Activated T-helper 1 cell treated with Interleukin-2 at 50 U/mL for 16 hours (primary cell): ENCODE measurements around the gene ALDH1A2.
"Not testable (repeated sequence)": the region's sequence is repeated elsewhere in the genome, so short reads cannot be mapped to it uniquely, and the experiment has no call there.

Experiments
- DNase-seq: peaks from one replicate; pipeline ENCODE4 v3.0.0-alpha.2; 2020; ENCODE audit warnings: low read depth

Gene ALDH1A2

DNA sequence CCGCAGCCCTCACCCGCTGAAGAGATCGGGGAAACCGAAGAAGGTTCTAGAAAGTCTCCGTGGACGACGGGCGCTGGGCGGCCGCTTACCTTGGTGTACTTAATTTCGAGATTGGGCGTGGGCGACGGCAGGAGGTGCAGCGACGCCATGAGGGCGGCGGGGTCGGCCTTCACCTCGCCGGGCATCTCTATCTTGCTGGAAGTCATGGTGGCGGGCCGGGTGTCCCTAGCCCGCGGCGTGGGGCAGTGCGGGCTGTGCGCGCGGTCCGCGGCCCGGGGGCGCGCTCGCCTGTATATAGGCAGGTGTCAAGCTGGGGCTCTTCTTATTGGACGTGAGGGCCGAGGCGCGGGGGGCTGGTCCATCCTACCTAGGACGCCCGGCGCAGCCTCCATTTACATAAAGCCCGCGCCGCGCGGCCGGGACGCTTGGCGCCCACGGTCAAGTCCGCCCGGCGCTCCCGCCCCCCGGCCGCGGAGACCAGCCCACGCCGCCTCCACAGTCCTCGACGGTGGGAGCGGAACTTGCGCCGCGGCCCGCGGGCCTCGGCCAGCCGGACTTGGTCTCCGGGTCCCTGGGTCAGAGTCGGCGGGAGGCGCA, at the start of gene ALDH1A2:
Gene ALDH1A2, minus strand, starts transcription at position 267 of the 597 bp plus-strand sequence. Its CDS starts 61 bp downstream, at position 206.
- DNase-seq = no peak

DNA sequence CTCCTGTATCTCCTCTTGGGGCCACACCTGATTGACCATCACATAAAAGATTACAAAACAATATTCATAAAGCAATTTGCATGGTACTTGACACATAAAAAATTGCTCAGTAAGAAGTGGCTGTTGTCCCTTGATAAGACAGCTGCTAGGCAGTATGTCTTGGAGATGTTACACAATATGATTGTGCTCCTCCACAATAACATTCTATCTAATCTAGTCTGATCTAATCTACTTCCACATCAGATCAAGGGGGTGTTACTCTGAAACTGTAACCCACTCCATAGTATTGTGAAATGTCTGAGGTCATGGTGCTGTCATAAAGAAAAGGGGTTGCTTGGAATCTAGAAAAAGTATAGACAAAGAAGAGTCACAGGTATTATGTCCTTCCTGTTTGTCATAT, 49.3 kb upstream of the ALDH1A2 start:
- DNase-seq = no peak

DNA sequence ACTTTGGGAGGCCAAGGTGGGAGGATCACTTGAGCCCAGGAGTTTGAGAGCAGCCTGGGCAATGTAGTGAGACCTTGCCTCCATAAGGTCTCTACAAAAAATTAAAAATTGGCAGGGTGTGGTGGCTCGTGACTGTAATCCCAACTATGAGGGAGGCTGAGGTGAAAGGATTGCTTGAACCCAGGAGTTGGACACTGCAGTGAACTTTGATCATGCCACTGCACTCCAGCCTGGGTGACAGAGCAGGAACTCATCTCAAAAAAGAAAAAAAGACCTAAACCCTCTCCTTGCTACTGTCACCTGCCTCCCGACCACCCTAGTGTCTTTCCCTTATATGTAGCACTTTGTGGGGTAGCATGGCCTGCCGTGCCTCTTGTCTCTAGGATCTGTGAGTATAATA, 48.9 kb upstream of the ALDH1A2 start:
- no peak for DNase-seq

DNA sequence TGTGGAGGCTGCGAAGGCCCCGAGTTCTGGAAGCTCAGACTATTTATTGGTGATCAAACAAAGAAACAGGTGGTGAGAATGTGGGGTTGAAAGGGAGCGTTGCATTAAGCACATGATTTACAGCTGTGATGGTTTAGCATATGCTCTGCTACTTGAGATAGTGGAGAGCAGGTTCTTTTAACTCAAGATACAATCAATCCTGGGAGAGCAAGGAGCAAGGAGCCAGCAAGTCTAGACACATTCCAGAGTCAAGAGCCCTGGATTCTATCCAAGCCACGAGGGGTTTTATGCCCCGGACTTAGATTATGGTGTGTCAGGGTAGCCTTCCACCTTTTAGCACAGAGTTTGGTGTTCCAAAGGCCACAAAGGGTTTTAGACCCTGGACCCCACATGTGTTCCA, 47.8 kb upstream of the ALDH1A2 start:
- DNase-seq = not testable (repeated sequence)

DNA sequence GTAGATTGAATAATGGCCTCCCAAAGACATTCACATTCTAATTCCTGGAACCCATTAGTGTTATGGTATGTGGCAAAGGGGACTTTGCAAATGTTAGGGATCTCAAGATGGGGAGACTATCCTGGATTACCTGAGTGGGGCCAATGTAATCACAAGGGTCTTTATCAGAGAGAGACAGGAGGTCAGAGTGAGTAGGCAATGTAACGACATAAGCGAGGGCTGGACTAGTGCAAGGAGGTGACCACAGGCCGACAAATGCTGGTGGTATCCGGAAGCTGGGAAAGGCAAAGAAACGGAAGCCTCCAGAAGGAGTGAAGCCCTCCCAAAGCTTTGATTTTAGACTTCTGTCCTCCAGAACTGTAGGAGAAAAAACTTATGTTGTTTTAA, 46.2 kb upstream of the ALDH1A2 start:
- no peak for DNase-seq

DNA sequence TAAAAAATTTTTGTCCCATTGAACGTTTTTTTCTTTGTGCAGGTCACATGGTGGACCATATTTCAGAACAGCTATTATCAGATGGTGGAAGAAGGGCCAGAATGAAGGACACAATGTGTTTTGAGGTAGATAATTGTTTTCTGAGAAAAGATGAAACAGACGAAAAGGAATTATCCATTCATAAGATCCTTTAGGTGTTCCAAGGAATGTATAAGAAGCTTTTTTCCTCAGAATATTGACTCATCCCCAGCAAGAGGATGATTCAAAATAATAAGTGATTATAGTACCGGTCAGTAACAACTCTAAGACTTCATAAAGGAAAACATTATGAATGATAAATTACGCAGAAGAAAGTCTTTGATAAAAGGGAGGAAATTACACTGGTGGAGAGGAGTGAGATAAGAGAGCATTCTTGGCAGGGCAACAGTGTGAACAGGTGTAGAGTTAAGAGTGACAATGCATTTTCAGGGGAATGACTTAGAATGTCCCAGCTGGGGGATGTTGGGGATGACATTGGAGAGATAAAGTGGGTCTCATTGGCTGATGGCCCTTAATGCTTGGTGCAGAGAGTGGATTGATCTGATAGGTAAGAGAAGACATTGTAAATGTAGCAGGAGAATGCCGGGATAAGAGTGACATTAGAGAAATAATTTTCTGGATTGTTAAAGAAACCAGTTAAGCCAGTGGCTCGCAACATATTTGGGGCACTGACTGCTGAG, 45.6 kb upstream of the ALDH1A2 start:
- DNase-seq = no peak

DNA sequence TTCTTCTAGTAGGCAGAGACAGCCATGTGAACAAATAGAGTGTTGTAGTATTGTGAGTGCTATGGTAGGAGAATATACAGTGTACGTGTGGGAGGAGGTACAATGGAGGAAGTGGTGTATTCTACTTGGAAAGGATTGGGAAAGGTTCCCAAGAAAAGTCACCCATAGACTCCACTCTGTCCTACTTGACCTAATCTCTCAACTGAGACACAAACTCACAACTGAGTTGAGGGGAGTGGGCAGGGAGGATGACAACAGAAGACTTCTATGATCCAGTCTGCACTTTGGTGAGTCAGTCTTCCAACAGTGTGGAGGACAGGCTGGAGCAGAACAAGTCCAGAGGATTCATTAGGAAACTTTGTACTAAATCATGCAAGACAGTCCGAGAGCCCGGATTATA, 43.9 kb upstream of the ALDH1A2 start:
- DNase-seq = no peak

DNA sequence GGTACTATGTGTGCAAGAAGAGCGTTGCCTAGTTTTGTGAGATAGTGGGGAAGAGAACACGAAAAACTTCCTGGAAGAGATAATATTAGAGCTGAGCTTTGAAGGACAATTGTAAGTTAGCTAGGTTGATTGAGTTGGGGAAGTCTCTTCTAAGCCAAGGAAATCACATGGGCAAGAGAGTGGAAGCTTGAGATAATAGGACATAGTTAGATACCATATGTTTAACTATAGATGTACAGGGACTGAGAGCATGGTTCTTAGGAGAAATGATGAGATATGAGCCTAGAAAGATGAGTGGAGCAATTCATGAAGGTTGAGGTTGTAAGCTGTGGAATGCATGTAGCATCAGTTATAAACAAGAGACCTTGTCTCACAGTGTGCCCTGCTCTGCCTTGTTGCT, 42.6 kb upstream of the ALDH1A2 start:
- no peak for DNase-seq

DNA sequence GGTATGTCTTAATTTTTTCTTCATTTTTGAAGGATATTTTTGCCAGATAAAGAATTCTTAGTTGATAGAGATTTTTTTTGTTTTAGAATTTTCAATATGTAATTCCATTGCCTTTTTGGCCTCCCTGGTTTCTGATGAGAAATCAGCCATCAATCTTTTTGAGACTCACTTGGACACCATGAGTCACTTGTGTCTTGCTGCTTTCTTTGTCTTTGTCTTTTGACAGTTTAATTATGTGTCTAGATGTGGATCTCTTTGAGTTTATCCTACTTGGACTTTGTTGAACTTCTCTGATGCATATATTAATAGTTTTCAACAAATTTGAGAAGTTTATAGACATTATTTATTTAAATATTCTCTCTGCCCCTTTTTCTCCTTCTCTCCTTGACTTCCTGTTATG, 38.0 kb upstream of the ALDH1A2 start:
- DNase-seq = no peak

DNA sequence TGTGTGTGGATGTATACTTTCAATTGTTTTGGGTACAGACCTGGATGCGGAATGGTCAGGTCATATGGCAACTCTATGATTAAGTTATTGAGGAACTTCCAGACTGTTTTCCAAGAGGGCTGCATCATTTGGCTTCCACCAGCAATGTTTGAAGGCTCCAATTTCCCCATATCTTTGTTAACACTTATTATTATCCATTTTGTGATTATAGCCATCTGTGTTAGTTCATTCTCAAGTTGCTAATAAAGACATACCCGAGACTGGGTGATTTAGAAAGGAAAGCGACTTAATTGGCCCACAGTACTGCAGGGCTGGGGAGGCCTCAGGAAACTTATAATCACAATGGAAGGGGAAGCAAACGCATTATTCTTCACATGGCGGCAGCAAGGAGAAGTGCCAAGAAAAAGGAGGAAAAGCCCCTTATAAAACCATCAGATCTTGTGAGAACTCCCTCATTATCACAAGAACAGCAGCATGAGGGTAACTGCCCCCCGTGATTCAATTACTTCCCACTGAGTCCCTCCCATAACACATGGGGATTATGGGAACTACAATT, 31.1 kb upstream of the ALDH1A2 start:
- no peak for DNase-seq

DNA sequence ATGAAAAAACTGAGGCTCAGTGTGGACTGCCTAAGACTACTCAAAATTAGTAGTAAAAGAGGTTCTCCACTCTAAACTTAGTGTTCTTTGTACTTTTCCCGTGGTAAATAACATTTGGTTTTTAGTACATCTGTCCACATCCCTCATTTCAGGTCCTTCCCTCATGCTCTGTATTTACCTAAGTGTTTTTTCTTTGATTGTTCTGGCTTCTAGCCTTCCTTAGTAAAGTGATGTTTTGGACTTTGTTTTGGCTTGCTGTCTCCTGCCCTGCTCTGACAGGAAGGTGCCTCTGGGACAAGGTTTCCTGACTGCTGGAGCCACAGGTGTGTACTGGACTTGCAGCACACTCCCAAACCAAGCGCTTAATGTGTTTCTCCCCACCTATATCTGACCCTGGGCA, 29.9 kb upstream of the ALDH1A2 start:
- DNase-seq = no peak

DNA sequence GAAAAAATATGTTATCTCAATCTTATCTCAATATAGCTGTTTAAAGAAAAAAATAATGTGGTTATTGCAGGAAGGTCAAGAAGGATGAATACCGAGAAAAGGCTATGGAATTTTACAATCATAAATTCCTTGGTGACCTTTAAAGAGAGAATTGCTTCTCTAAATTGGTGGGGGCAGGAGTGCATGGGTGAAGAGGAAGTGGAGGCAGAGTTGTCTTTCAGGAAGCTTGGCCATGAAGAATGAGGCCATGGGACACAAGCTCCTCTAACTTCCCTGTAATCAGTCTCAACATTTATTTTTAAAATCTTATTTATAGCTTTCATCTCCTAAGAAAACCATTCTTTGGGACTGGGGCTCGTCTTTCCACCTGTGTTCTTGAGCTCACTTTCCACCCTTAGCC, 22.4 kb upstream of the ALDH1A2 start:
- DNase-seq = no peak

DNA sequence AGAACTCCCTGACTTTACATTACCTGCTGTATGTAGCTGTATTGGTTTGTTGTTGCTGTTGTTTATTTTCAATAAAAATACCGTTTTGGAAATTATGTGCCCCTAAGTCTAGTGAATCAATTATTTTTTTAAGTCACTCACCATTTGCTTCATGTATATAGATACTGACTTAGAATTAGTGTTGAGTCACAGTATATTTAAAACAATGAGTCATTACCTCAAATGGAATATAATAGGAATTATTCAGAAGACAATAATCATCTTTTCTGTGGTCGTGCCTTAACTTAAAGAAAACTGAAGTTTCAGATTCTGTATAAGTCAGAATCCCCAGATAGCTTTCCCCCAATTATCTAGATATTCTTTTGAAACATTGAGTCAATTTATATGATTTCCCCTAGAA, 21.0 kb upstream of the ALDH1A2 start:
- DNase-seq = no peak

DNA sequence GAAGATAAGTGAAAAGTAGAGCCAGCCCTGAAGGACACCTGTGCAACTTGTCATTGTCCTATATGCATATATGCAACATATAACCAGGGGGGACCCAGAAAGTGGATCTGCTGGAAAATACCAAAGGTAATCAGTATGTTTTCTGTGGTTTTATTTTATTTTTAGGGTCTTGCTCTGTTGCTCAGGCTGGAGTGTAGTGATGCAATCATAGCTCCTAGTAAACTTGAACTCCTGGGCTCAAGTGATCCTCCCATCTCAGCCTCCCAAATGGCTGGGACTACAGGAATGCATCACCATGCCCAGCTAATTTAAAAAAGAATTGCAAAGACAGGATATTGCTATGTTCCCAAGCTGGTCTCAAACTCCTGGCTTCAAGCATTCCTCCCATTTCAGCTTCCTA, 18.0 kb upstream of the ALDH1A2 start:
- no peak for DNase-seq

DNA sequence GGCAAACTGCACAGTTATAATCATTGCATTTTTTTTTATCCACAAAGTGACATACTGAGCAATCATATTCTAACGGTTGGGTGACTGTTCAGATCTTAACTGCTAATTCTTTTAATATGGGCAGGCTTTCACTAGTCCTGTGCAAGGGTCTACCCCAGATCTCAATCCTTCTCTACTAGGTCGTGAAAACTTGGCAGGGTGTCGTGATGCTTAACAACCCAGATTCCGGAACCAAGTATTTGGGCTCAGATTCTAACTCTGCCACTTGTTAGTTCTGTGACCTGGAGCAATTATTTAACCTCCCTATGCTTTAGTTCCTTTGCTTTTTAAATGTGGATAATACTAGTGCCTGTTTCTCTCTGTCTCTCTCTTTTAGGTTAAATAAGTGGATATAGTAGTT, 16.4 kb upstream of the ALDH1A2 start:
- no peak for DNase-seq

DNA sequence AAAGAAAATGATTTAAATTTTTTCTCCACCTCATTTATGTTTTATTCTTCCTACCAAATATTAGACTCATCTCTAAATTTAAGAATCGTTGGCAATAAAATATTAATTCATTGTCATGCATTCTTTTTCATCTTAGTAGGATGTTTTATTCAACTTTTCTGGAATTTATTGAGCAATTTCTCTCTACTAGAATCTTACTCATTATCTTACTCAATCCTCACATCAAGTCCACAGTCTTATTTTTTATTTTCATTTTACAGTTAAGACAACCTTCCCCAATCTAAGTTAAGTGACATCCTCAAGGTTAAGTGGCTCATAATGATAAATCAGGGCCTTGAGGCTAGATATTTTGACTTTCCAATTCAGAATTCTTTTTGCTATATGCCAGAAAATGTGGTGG, 15.9 kb upstream of the ALDH1A2 start:
- no peak for DNase-seq

DNA sequence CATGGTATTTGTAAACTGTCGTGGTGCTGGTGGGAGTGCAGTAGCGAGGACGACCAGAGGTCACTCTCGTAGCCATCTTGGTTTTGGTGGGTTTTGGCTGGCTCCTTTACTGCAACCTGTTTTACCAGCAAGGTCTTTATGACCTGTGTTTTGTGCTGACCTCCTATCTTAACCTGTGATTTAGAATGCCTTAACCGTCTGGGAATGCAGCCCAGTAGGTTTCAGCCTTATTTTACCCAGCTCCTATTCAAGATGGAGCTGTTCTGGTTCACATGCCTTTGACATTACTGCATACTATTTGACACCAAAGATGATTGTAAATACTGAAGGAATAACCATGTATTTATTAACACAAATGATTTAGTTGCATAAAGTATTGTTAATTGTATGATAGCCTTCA, 15.4 kb upstream of the ALDH1A2 start:
- not testable (repeated sequence) for DNase-seq

DNA sequence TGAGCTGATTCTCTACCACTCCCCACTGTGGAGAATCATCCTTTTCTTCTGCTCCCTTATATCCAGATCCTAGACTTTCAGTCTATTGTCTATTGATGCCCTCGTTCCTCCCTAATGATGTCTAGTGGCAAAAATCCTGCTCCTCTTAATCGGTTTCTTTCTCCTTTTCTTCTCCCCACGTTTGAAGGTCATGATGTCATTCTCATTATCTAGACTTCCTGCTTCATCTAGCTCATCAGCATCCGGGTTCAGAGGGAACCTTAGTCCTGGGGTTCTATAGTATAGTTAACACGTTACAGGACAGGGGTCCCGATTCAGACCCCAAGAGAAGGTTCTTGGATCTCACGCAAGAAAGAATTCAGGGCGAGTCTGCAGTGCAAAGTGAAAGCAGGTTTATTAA, 14.9 kb upstream of the ALDH1A2 start:
- DNase-seq = no peak

DNA sequence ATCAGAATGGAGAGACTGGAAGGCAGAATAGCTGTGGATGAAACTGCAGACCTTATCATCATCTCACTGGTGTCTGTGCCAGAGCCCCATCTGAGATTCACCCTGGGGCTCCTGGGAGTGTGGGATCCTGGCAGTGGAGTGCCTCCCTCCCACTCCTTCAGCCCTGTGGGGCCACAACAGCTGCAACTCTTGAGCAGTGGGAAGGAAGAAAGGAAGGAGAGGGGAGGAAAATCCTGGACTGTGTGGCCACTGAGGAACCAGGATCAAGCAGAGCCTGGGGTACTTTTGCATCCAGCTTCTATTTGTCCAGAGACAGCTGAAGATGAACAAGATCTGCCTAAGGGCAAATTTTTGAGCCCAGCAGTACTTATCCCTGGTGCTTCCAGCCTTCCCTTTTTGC, 13.1 kb upstream of the ALDH1A2 start:
- DNase-seq = no peak

DNA sequence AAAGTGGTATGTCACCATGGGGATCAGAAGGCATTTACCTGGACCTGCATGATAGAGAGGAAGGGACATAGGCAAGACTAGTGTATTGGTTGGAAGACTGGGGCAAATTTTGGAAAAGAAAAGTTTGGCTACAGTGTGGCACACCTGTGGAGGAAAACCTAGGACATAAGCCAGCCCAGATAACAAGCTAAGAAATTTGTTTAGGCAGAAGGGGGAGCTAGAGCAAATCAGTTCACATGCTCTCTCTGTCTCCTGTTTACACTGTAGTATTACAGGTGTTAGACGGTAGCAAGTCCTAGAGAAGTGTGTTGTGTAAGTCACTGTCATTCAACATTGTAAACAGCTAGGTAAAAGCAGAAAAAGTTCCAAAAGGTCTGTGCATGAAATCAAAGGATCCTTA, 11.9 kb upstream of the ALDH1A2 start:
- no peak for DNase-seq

DNA sequence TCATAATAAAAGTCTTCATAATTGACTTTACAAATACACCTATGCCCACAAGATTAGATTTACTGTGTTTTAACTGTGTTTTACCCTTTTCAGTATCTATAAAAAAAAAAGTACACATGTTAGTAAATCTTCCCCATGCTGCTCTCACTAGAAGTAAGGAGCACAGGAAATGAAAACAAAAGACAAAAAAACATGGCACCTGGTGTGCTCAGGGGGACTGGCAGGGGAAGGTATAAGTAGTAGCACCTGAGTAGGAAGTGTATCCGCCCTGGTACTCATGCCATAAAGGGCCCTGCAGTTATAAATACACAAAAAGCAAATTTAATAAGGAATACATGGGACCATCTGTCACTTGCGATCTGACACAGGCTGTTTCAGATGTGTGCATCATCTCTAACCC, 8.9 kb upstream of the ALDH1A2 start:
- no peak for DNase-seq

DNA sequence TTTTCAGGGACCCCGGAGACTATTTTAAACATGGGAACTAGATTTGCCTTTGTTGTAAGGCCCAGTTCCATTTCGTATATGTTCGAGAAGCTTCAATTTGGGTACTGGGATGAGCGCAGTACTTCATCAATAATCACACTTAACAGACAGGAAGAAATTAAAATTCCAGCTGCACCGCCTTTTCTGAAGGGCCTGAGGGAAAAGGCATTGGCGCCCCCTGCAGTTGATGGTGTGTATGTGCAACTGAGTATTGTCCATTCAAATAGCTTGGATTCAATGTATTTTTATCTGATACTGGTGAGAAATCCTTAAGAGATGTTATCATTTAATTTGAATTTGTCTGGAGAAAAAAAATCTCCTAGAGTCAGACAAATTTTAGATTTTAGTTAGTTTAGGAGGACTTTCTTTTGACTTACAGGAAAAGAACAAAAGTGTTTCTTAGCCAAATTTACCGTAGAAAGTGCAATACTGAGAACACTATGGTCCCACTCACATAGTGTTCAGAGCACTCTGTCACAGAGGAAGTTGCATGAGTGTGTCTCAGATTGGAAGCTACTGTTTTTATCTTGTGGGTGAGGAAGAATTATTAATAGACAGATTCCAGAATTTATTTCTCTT, 5.4 kb upstream of the ALDH1A2 start:
- DNase-seq = no peak

DNA sequence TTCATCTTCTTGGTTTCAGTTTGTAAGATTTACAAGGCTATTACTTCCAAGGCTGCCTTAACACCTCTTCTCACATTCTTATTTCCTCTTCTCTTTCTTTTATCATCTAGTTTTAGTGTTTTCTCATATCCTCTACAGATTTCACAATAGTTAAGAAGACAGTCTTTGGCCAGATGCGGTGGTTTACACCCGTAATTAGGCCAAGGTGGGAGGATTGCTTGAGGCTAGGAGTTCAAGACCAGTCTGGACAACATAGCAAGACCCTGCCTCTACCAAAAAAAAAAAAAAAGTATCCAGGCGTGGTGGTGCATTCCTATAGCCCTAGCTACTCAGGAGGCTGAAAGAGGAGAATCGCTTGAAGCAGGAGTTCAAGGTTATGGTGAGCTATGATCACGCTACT, 3.5 kb upstream of the ALDH1A2 start:
- no peak for DNase-seq
